Activated CD4-positive, alpha-beta T cell treated with anti-CD3 and anti-CD28 coated beads, Interleukin-2, Interleukin-4, amounts not matched to agents 100 ng/mL and 50 ng/mL, durations not matched to agents 16 hours and 8 hours (primary cell): ENCODE results near the gene PLK3.
A peak's percentile ranks its signal among the peaks of the same experiment; 100 is the strongest.
"Not testable (repeated sequence)": the region's sequence is repeated elsewhere in the genome, so short reads cannot be mapped to it uniquely, and the experiment has no call there.

Experiments
- DNase-seq: peaks from one replicate; pipeline ENCODE4 v3.0.0-alpha.2; 2020; ENCODE audit warnings: low spot score

The PLK3 gene

DNA sequence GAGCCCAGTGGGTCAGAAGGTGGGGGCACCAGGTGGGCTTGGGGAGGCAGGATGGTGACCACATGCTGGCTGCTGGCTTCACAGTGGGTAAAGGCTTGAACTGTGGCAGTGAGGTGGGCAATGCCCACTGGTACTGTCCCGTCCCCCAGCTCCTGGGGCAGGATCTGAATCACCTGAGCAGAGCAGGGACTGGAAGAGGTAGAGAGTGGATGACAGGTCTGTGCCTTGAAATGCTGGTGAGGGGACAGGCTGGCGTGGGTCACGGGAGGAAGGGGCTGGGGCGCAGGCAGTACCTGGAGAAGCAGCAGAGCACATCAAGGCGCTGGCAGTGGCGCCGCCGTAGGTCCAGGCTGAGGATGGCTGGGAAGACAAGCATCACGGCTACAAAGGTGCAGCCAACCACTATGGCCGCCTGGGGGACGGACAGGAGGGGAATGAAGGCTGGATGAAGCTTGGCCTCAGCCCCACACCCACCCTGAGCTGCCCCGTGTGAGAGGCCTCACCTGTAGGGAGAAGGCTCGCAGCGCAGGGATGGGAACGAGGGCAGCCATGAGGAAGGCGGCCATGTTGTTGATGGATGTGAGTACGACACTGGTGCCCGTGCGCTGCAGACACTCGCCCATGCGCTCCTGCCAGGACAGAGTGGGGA, 27.9 kb downstream of the PLK3 start:
- no peak for DNase-seq

DNA sequence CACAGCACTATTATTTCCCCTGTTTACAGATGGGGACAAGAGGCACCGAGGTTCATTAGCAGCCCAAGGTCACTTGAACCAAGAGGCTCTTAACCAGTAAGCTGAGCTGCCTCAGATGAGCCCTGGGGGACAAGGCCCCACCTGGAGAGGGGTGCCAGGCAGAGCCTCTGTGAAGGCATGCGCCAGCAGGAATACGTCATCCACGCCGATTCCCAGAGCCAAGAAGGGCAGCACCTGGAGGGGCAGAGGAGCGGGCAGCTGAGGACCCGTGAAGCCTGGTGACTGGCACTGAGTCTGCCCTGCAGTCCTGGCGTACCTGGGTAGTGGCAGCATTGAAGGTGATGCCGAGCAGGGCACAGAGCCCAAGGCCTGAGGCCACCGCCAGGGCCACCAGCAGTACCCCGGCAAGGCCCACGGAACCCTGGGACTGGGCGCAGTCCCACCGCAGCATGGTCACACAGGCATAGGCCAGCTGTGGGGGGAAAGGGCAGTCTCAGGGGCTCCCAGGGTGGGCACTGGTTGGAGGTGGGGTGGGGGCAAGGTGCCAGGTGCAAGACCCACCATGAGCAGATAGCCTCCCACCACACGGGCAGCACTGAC, 28.8 kb downstream of the PLK3 start:
- no peak for DNase-seq

DNA sequence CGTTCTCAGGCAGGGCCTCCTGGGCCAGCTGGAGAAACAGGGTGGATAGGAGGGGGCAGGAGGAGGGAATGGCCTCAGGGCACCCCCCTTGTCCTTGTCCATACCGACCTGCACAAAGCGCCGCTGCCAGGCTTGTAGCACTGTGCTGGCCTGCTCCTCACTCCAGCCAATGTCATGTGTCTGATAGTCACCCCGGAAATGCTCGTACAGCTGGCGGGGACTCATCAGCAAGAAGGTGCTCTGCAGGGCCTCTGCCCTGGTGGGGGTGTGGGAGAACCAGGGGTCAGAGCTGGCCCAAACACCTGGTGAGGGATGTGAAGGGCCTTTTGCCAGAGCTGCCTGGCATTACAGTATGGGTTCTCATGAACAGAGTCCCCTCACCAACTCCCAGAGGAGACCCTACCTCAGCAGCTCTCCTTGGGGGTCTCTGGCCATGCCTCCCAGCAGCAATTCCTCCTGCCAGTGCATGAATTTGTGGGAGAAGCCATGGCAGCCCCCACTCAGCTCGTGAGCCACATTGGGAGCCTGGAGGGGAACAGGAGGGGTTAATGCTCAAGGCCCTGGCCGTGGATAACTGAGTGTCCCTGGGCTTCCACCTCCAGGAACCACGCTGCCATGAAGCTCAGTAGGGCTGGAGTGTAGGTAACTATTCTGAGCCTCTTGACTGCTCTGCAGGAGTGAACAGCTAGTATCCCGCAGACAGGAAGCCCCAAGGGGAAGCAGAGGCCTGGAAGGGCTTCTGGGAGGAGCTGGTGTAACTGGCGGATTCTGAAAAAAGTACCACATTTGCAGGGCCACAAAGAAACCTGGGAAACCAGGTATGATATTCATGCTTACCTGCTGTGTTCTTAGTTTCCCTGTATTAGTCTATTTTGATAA, 29.6 kb downstream of the PLK3 start:
- DNase-seq, result no peak

DNA sequence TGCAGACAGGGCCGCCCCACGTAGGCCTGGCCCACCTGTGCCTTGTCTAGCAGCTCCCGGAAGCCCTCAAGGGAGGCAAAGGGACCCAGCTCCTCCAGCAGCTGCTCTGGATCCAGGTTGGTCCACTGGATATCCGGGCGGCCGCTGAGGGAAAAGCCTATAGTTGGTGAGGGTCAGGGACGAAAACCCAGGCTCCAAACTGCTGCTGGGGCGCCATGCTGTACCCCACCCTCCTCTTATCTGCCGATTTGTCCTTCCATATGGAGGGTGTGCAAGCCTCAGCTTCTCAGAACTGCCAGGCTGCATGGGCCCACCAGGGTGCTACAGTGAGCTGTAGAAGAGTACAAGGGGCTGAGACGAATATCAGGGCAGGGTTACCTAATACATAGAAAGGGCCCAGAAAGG, 30.7 kb downstream of the PLK3 start:
- DNase-seq, result no peak

DNA sequence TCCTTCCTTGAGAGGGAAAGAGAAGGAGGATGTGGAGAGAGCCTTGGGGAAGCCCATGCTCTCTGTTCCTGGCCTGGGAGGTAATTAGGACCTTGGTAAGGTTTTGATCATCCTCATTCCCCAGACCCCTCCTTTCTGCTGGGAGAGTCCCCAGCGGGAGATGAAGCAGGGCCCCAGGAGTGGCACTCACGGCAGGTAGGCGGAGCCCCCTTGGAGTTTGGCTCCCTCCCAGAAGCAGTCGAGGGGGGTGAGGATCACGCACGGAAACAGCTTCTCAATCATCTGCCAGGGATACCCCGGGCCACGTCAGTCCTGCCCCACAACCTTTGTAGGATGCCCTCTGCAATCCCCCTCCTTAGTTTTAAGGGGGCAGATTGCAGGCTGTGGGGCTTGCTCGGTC, 31.3 kb downstream of the PLK3 start:
- no peak for DNase-seq

DNA sequence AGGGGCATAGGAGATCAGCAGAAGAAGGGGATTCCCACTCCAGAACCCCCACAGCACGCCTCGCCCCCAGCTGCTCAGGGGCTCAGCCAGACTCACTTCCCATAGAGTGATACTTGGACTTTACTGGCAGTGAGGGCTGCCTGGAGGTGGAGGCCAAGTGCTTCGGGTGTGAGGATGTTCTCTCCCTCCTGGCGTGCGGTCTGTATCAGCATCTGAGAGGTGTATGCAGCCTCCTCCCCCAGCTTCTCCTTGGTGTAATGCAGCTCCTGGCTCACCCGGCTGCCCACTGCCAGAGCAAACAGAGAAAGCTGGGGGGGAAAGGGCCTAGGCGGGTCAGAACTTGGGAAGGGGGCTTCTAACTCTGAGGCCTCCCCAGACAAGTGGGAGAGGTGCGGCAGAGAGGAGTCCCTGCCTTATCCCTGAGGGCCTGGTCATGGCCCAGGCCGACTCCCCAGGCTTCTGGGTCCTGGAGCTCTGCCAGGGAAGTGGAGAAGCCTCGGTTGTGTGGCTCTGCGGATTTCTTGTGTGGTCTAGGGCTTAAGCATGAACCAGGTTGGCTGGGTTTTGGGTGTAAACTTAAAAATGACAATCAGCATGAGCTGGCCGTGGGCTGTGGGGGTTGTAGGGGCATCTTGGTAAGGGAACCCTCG, 32.0 kb downstream of the PLK3 start:
- DNase-seq, result no peak

DNA sequence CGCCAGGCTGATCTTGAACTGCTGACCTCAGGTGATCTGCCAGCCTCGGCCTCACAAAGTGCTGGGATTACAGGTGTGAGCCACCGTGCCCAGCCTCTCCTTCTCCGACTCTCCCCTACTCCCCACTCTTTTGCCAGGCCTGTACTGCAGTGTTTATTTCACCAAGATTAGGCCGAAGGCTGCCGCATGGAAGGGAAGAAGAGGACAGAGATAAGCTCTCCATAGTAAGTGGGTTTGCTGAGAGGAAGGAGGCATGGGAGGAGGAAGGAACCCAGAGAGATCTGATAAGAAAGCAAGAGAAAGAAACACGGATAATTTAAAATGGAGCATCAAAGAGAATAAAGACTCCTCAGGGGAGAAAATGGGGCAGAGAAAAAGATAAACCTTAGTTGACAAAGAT, 34.2 kb downstream of the PLK3 start:
- DNase-seq, result no peak

DNA sequence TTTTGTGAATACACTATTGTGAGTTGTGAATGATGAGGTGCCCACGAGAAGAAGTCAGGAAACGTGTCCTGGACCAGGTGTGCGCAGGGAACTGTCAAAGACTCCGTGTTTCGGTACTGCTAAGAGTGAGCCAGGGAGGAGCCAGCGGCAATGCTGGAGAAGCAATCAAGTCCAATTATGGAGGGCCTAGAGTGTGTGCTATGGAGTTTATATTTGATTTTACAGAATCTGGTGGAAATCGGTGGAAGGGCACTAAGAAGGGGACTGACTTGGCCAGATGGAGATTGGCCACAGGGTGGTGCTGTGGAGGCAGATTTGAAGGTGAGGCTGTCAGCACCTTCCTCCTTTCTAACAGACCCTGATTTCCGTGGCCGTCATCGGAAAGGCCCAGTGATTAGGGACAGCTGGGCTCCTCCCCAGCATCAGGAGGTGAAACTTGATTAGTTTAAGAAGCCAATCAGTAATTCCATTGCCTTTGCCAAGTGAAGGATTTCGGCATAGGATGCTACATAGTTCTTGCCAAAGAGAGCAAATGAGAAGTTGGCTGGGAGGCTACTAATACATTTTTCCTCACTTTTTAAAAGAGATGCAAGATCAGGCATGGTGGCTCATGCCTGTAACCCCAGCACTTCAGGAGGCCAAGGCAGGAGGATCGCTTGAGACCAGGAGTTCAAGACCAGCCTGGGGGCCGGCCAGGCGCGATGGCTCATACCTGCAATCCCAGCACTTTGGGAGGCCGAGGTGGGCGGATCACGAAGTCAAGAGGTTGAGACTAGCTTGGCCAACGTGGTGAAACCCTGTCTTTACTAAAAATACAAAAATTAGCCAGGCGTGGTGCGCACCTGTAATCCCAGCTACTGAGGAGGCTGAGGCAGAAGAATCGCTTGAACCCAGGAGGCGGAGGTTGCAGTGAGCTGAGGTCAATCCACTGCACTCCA, 35.8 kb downstream of the PLK3 start:
- peak; percentile 87 for DNase-seq

DNA sequence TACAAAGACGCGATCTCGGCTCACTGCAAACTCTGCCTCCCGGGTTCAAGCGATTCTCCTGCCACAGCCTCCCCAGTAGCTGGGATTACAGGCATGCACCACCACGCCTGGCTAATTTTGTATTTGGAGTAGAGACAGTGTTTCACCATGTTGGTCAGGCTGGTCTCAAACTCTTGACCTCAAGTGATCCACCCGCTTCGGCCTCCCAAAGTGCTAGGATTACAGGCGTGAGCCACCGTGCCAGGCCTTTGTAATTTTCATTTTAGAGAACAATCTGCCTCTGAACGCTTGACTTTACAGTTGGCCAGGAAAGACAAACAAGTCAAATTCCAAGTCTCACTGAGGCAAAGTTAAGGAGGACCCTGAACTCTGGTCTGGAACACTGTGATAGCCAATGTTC, 38.1 kb downstream of the PLK3 start:
- DNase-seq, result not testable (repeated sequence)

DNA sequence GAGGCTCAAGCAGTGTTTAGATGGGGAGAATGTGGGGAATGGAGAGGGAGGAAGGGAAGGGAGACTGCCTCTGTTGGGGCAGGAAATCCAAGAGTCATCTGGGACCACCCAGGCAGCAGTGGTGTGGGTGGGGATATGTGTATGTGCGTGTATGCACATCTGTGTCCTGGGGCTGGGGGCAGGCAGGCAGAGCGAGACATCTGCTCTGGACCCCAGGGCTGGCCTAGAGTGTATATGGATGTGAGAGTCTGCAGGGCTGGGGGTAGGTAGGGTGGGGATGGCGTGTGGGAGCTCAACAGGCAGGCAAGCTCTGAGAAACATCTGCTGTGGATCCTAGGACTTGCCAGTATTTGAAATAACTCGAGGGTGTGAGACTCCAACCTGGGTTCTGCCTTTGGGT, 39.4 kb downstream of the PLK3 start:
- no peak for DNase-seq

DNA sequence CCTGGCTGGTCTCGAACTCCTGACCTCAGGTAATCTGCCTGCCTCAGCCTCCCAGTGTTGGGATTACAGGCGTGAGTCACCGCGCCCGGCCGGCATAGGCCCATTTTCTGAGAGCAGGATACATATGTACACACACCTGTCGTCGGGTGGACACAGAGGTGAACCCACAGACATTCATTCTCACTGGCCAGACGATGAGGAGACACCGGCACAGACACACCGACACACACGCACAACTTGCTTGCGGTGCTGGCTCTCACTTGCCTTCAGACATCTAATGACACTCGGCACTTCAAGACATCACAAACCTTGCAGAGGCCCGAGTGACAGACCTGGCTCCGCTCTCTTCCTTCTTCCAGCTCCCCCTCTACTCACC, 42.3 kb downstream of the PLK3 start:
- DNase-seq, result no peak

DNA sequence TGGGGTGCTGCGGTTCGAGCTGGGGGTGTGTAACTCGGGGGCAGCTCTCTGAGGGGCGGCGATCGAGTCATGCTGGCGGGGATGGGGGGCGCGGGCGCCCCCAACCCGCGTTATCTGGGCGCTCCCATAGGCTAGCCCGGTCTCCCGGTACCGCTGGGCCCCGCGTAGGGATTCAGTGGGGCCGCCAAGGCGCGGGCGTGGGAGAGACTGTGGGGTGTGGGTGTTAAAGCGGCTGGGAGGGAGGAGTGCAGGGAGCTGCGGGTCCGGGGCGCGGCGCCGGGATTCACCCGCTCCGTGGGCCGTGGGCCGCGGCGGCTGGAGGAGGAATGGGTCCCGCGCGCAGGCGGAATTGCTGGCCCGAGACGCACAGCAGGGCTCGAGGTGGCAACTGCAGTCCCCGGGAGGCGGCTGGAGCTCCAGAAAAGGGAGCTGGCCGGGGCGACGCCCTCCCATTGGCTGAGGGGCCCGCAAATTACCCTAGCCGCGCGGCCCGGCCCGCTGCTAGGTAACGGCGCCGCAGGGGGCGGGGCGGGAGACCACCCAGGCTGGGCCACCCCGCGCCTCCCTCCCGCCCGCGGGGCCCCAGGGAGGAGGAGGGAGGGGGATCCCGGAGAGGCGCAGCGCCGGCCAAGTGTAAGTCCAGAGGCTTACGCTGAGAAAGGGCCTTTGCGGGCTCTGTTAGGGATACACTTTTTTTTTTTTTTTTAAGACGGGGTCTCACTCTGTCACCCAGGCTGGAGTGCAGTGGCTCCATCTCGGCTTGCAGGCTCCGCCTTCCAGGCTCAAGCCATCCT, 42.9 kb downstream of the PLK3 start, which contains the start of gene PTCH2:
Gene PTCH2, minus strand, starts transcription at position 392 of the 794 bp plus-strand sequence. Its CDS starts 321 bp downstream, at position 71.
- no peak for DNase-seq

DNA sequence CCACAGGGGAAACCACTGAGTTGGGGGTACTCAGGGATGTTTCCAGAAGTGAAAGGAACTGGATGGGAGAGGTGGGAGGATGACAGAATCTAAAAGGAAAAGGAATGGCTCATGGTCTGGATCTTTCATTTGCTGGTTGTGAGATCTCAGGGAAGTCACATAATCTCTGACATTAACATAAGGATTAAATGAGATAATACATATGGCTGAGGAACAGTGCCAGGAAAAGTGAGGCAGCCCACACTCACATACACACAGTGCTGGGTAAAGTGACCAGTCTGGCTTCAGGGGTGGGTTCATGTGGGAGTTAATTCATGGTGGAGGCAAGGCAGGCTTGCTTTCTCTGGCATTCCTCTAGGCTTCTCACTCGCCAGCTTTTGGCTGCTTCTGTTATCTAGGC, 46.8 kb downstream of the PLK3 start:
- no peak for DNase-seq

DNA sequence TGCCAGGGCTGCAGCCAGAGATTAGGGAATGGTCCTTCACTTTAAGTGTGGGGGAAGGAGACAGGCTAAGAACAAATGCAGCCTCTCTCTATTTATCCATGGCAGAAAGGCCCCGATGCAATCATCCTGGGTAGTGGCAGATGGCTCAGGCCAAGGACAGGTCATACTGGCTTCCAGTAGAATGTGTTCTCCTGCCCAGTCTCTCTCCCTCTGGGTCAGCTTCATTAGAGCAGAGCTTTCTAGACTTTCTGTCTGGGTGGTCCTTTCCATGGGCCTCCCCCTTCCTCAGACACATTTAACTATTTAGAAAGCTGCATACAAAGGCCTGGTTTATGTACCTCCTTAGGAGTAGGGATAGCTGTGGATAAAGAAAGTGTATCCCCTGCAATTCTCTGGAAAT, 47.7 kb downstream of the PLK3 start:
- DNase-seq, result no peak

DNA sequence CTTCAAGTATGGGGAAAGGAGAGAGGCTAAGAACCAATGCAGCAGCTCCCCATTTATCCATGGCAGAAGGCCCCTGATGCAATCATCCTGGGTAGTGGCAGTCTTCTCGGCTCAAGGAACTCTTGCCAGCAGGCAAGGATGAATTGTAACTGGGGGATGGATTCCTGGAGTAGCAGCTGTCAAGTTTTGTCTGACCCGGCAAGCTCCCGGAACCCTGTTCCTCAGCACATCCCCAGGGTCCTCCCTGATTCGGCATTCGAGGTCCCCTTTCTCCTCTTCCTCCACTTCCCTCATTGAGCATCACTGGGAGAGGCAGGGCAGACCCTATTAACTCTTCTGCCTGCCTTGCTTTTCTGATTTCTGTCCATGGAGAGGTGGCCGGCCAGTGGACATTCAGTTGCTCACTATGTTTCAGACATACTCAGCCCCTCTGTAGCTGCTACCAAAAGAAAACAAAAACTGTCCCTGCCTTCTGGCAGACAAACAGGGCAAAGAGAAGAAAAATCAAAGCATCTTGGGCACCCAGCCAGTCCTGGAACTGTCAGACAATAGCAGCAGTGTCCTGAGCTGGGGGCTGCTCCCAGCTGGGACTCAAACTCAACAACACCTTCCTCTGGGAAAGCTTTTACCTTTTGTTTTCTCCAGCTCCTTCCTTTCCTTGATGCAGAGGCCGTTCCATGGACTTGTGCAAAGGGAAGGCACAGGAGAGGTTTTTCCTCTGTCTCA, 48.4 kb downstream of the PLK3 start:
- no peak for DNase-seq

DNA sequence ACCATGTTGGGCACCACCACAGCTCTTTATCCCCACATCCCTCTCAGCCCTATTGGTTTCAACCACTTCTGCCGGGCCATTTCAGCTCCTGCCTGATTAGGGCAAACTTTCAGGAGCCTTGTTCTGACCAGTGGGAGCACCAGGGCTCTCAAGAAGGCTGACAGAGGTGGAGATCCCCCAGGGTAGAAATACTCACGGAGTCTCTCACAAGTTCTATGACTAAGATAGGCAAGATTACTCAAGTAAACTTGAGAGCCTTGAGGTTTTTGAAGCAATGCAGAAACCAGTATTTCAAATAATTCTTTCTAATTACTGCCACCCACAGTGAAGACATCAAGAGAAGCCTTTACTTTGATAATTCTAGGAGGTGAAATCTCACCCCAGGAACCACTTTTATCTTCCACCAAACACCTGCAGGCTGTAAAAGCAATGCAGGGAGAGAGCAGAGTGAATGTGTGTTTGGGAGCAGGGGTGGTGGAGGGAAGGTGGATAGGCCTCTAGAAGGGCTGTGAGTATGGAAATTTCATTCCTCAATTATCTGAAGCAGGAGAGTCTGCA, 49.5 kb downstream of the PLK3 start:
- DNase-seq, result no peak

DNA sequence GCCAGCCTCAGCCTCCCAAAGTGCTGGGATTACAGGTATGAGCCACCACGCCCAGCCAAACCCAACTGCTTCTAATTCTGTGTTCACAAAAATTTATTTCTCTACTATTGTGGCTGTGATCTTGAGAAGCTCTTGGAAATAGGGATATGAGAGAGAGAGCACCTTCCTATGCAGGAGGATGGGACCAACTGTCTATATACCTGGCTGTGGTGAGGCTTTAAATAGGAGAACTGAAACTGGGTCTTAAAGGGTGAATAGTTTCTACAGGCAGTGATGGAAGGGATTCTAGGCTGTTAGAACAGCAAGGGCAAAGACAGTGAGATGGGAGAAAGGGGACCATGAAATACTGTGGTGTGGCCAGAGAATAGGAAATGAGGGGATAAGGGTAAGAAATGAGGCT, 51.1 kb downstream of the PLK3 start:
- no peak for DNase-seq

DNA sequence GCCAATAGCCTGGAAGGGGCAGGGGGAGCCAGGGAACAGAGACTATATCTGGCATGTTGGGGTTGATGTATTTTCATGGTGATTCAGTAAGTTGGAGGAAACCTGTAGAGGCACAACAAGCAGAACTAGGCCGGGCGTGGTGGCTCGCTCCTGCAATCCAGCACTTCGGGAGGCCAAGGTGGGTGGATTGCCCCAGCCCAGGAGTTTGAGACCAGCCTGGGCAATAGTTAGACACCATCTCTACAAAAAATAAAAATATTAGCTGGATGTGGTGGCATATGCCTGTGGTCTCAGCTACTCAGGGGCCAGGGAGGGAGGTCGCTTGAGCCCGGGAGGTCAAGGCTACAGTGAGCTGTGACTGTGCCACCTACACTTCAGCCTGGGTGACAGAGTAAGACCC, 53.0 kb downstream of the PLK3 start:
- no peak for DNase-seq

DNA sequence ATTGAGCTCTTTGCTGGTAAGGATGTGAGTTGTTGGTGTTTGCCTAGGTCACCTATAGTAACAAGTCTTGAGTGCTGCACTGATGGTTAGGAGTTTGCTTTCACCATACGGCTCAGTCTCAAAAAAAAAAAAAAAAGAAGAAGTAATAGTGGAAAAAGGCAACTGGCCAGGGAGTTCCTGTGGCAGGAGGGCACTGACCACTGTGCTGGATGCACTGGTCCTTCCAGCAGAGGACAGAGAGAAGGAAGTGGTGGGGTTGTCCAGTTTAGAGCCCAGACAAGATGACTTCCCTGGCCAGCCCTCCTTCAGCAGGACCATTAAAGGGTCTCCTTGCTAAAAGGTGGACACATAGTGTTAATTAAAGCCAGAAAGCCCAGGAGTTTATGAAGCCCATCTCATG, 54.8 kb downstream of the PLK3 start:
- DNase-seq, result no peak
